Aorta (tissue), 5 donors: ENCODE results near the gene ICA1. TPM values are rescaled to one million over a fixed set of nuclear protein-coding genes. Genes with fewer than 3 reads are reported as not detected.
"Not testable (repeated sequence)": the region's sequence is repeated elsewhere in the genome, so short reads cannot be mapped to it uniquely, and the experiment has no call there.

Source experiments
- ATAC-seq: fragments of 200-7000 bp; cut with Tn5 transposase; one replicate; pipeline ENCODE4 v1.9.1; 2022; ENCODE audit warnings: moderate library complexity; ENCODE audit not compliant: low FRiP score
- DNase-seq, 2 donors: peaks; one replicate each; pipeline ENCODE4 v3.0.0-alpha.2; 2020
- H3K27ac ChIP-seq, 2 donors: one replicate each; pipeline ENCODE4 v1.5.1; 2013; ENCODE audit warnings: low read length in 2 of 2, mild to moderate bottlenecking in 2 of 2, moderate library complexity in 2 of 2, control low read depth in 1 of 2, inconsistent platforms in 1 of 2, low read depth in 1 of 2
- H3K27me3 ChIP-seq, 2 donors: one replicate each; pipeline ENCODE4 v1.6.1; 2013; ENCODE audit warnings: control low read depth in 1 of 2, low read length in 1 of 2, mild to moderate bottlenecking in 1 of 2, moderate library complexity in 1 of 2; ENCODE audit not compliant: insufficient read depth in 2 of 2, control insufficient read depth in 1 of 2
- H3K36me3 ChIP-seq, 2 donors: one replicate each; pipeline ENCODE4 v1.6.1; 2013; ENCODE audit warnings: control low read depth in 1 of 2, low read length in 1 of 2, mild to moderate bottlenecking in 1 of 2; ENCODE audit not compliant: insufficient read depth in 2 of 2, control insufficient read depth in 1 of 2
- H3K4me1 ChIP-seq, 2 donors: one replicate each; pipeline ENCODE4 v1.6.1; 2013; ENCODE audit warnings: low read length in 2 of 2, control low read depth in 1 of 2, mild to moderate bottlenecking in 1 of 2, moderate library complexity in 1 of 2; ENCODE audit not compliant: insufficient read depth in 2 of 2, control insufficient read depth in 1 of 2
- H3K4me3 ChIP-seq, 2 donors: one replicate each; pipeline ENCODE4 v1.5.1; 2013; ENCODE audit warnings: low read length in 2 of 2, control low read depth in 1 of 2, mild to moderate bottlenecking in 1 of 2
- H3K9me3 ChIP-seq: one replicate; pipeline ENCODE4 v1.6.1; 2013; ENCODE audit warnings: mild to moderate bottlenecking, low read length; ENCODE audit not compliant: control insufficient read depth
- WGBS, 2 donors: extraction: QIAGEN DNeasy Blood & Tissue Kit; methylation state at CpG; one replicate each; pipeline ENCODE4 v1.1.7; 2013; 5-methylcytosine and 5-hydroxymethylcytosine counted together
- intact Hi-C, 2 donors: fragments of 100-400 bp; cut with DNase I; formaldehyde crosslinking; loops; one replicate each; pipeline versions ENCODE4 v1.14.2 to v1.15.0; 2022
- long read RNA-seq, 2 donors: library from polyadenylated mRNA; unstranded; transcript quantifications; one replicate each; pipeline ENCODE4 v2.0.0, GENCODE V29; 2020 to 2021
- polyA plus RNA-seq, 2 donors: library from polyadenylated mRNA; stranded (reverse); fragments of 200-250 nt; gene quantifications; one replicate each; pipeline ENCODE4 v1.2.3, GENCODE V29; 2013
- total RNA-seq, 2 donors: library from RNA; stranded (reverse); fragmentation: NEBNext Ultra II Directional; extraction: Animal tissue kit (Norgen Biotek cat#: 25700); gene quantifications; one replicate each; pipeline ENCODE4 v1.2.1, GENCODE V29; 2021
- donor health status: healthy with polysubstance abuse.
- donor health status: Bipolar disorder and iron deficiency.
- donor health status: DM: no; HTN: no; CAD: no.
- donor health status: DM: no; HTN: no; CAD: no.
- donor health status: DM: yes; HTN: yes; CAD: no.

The ICA1 gene
- total RNA-seq (10 to 100 TPM; 15.9 to 31.1 TPM), polyA plus RNA-seq (10 to 100 TPM in 1 of 2 donors, 1 to 10 TPM in 1; 1.5 to 14.5 TPM)
- long read RNA-seq, donor 1, transcript ICA1-206 (14 exons, 2,458 nt), result major isoform, 15 of 59 reads
- long read RNA-seq, donor 1, partial matches to known transcripts, result 26 of 59 reads
- long read RNA-seq, donor 1, other reads (novel, unspliced or antisense), result 18 of 59 reads
- long read RNA-seq, donor 2, partial matches to known transcripts, result 11 of 21 reads
- long read RNA-seq, donor 2, other reads (novel, unspliced or antisense), result 7 of 21 reads

DNA sequence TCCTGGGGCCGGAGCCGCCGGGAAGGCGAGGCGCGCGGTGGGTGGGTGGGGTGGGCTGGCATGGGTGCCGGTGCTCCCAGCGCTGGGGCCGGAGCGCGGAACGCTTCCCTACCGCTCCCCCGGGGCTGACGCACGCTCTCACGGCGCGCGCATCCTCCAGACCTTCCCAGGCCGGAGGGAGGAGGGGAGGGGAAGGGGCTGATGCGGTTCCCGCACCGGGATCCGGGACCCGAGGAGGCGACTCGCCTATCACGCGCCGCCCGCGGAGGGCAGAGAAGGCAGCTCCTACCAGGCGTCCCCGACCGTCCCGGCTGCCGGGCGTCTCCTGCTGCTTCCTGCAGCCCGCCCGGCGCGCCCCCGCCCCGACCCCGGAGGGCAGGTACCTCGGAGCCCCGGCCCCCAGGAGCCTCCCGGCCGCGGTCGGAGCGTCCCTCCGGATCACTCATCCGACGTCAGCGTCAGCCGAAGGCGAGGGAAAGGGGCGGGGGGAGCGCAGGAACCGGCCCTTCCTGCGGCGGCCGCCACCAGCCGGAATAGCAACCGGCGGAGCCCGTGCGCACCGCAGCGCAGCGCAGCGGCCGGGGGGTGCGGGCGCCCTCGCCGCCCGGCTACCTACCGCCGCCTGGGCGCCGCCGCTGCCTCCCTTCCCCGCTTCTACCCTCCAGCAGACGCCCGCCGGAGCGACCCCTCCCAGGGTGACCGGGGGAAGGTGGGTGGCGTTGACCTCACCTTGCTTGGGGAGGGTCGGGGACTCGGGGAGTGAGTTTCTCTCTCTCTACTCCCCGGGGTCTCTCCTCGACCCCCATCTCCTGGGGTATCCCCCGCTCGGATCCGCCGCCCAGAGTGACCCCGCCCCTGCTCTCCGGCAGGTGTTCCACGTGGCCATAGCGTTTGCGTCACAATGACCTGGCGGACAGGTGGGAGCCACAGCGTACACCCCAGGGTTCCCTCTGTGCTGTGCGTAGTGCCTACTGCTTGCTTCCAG, at the start of gene ICA1:
Gene ICA1 (minus strand): TSS at position 457 of the 985 bp plus-strand sequence. CDS start 26,241 bp downstream, outside the sequence.
- peaks cover 0 to 3% of the 10 kb centered on the region in 2 donors for H3K27me3 ChIP-seq
- no peaks in the 10 kb centered on the region for H3K36me3 ChIP-seq
- H3K27ac ChIP-seq, result no peak within 1 kb of the TSS
- peak within 1 kb of the TSS; percentile 11 to 40 for H3K4me3 ChIP-seq
- H3K9me3 ChIP-seq, result peaks cover 4% of the 10 kb centered on the region
- DNase-seq (peak; percentile 75 to 83), ATAC-seq (peak; percentile 72)
- no peaks in the 10 kb centered on the region for H3K4me1 ChIP-seq
- WGBS, 2 donors, result 1 to 3% methylated on average over 40 to 109 of the region's 109 CpGs
- intact Hi-C loops, result no loop called here

GRCh38 chr7:8310876-8311275, 48.9 kb upstream of the ICA1 start:
- Histone ChIP-seq H3K4me3 (no peak overlapping the region), H3K36me3 (no peaks in the 10 kb centered on the region), H3K27ac (no peak overlapping the region), H3K4me1 (no peaks in the 10 kb centered on the region), H3K9me3 (peaks cover 7% of the 10 kb centered on the region), H3K27me3 (no peaks in the 10 kb centered on the region)
- ATAC-seq (no peak), DNase-seq (no peak)
- WGBS, 2 donors, result 73% methylated on average over 1 of the region's 1 CpG
- intact Hi-C loops, result no loop called here

GRCh38 chr7:8305625-8306388, 43.8 kb upstream of the ICA1 start:
- Histone ChIP-seq H3K9me3 (no peaks in the 10 kb centered on the region), H3K4me1 (no peaks in the 10 kb centered on the region), H3K4me3 (no peak overlapping the region), H3K27ac (no peak overlapping the region), H3K36me3 (no peaks in the 10 kb centered on the region), H3K27me3 (peaks cover 0 to 3% of the 10 kb centered on the region in 2 donors)
- ATAC-seq (no peak), DNase-seq (no peak)
- WGBS, 2 donors, result 75 to 83% methylated on average over 10 of the region's 10 CpGs
- intact Hi-C loops, result no loop called here

DNA sequence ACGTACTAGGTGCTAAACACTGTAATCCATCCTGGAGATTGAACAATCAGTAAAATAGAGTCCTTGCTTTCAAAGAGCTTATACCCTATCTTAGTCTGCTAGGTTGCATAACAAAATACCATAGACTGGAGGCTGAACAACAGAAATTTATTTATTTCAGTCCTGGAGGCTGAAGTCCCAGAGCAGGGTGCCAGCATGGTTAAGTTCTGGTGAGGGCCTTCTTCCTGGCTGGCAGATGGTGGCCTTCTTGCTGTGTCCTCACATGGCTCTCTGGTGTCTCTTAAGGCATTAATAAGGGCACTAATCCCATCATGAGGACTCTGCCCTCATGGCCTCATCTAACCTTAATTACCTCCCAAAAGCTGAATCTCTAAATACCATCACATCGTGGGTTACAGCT, 43.1 kb upstream of the ICA1 start:
- no peaks in the 10 kb centered on the region for H3K4me1 ChIP-seq
- intact Hi-C loops, result no loop called here
- peaks cover 0 to 3% of the 10 kb centered on the region in 2 donors for H3K27me3 ChIP-seq
- H3K9me3 ChIP-seq, result no peaks in the 10 kb centered on the region
- H3K27ac ChIP-seq, result no peak overlapping the region
- 35 to 62% methylated on average over 2 of the region's 2 CpGs for WGBS, 2 donors
- H3K4me3 ChIP-seq, result no peak overlapping the region
- no peak for ATAC-seq
- no peaks in the 10 kb centered on the region for H3K36me3 ChIP-seq
- no peak for DNase-seq

GRCh38 chr7:8303904-8304528, 42.0 kb upstream of the ICA1 start:
- Histone ChIP-seq H3K27me3 (peaks cover 0 to 3% of the 10 kb centered on the region in 2 donors), H3K4me1 (no peaks in the 10 kb centered on the region), H3K36me3 (no peaks in the 10 kb centered on the region), H3K4me3 (no peak overlapping the region), H3K27ac (no peak overlapping the region), H3K9me3 (no peaks in the 10 kb centered on the region)
- intact Hi-C loops, result no loop called here
- 93 to 94% methylated on average over 9 to 16 of the region's 16 CpGs for WGBS, 2 donors
- no peak for DNase-seq
- no peak for ATAC-seq

GRCh38 chr7:8297023-8297422, 35.1 kb upstream of the ICA1 start:
- H3K4me3 ChIP-seq, H3K27ac ChIP-seq, ATAC-seq, H3K27me3 ChIP-seq, H3K9me3 ChIP-seq, DNase-seq, H3K36me3 ChIP-seq, H3K4me1 ChIP-seq, intact Hi-C loops: not testable (repeated sequence)
- 94 to 97% methylated on average over 7 of the region's 7 CpGs for WGBS, 2 donors

GRCh38 chr7:8296362-8296659, 34.3 kb upstream of the ICA1 start:
- no peak for DNase-seq
- WGBS, 2 donors, result 94 to 95% methylated on average over 1 of the region's 1 CpG
- H3K36me3 ChIP-seq, result no peaks in the 10 kb centered on the region
- no peak overlapping the region for H3K4me3 ChIP-seq
- H3K9me3 ChIP-seq, result no peaks in the 10 kb centered on the region
- no peak overlapping the region for H3K27ac ChIP-seq
- intact Hi-C loops, result no loop called here
- no peaks in the 10 kb centered on the region for H3K27me3 ChIP-seq
- no peak for ATAC-seq
- no peaks in the 10 kb centered on the region for H3K4me1 ChIP-seq

DNA sequence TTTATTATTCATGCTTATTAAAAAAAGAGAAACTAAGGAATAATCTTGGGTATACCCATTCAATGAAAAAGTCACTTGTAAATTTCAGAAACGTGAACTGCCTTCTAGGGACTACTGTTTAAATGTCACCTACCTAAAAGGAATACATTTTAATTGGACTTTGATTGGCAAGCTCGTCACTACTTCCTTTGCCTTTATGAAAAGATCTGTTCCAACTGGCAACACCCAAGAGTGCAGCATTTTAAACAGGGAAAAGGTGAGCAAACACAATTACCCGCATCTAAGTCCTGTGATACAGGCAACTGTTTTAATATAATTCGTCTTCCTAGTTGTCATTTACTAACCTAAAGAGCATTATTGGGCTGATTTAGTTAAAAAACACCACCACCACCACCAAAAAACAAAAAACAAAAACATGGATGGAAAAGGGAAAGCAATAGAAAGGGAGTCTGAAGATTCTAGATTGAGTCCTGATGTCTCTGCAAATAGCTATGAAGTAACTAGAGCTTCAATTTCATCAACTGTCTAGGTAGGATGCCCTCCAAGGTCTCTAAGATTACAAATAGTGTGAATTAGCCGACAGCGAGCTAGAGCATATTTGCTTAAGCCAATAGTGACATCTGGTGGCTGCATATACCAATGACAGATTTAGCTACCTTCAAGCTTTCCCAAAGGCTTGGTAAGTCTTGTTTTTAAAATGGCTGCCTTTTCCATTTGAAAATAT, 33.8 kb upstream of the ICA1 start:
- no peaks in the 10 kb centered on the region for H3K9me3 ChIP-seq
- no peaks in the 10 kb centered on the region for H3K4me1 ChIP-seq
- ATAC-seq (peak; percentile 87), DNase-seq (no peak)
- no peak overlapping the region for H3K27ac ChIP-seq
- H3K36me3 ChIP-seq, result no peaks in the 10 kb centered on the region
- intact Hi-C loops, result no loop called here
- no peak overlapping the region for H3K4me3 ChIP-seq
- no peaks in the 10 kb centered on the region for H3K27me3 ChIP-seq
- WGBS, 2 donors, result 43 to 50% methylated on average over 6 of the region's 6 CpGs
